DND-41 (cell line): ENCODE data around the gene BMERB1.
"Not testable (repeated sequence)": the region's sequence is repeated elsewhere in the genome, so short reads cannot be mapped to it uniquely, and the experiment has no call there.

Experiments
- ATAC-seq: fragments of 200-7000 bp; cut with Tn5 transposase; 3 replicates; pipeline ENCODE4 v1.9.1; 2021; ENCODE audit warnings: low read depth; ENCODE audit not compliant: insufficient read depth
- DNase-seq: peaks from one replicate; pipeline ENCODE4 v3.0.0-alpha.2; 2020
- H2AFZ ChIP-seq: 2 replicates; pipeline ENCODE4 v1.6.0; 2012; ENCODE audit warnings: low read depth, low read length
- H3K27ac ChIP-seq: 2 replicates; pipeline ENCODE4 v1.5.1; 2012; ENCODE audit warnings: low read length, inconsistent platforms
- H3K27me3 ChIP-seq: fragments of 200-600 bp; sonication (generic); 2 replicates; pipeline ENCODE4 v1.6.0; 2012; ENCODE audit warnings: low read length, mild to moderate bottlenecking, inconsistent platforms; ENCODE audit not compliant: insufficient read depth, poor library complexity
- H3K36me3 ChIP-seq: 2 replicates; pipeline ENCODE4 v1.5.1; 2012; ENCODE audit warnings: low read length, inconsistent platforms; ENCODE audit not compliant: insufficient read depth
- H3K4me1 ChIP-seq: 2 replicates; pipeline ENCODE4 v1.5.1; 2012; ENCODE audit warnings: mild to moderate bottlenecking, low read length; ENCODE audit not compliant: insufficient read depth
- H3K4me2 ChIP-seq: 2 replicates; pipeline ENCODE4 v1.6.0; 2012; ENCODE audit warnings: mild to moderate bottlenecking, moderate library complexity, low read length, inconsistent platforms; ENCODE audit not compliant: insufficient read depth
- H3K4me3 ChIP-seq, 2 experiments: fragments of 200-600 bp in 1 of 2; shearing (Covaris generic) in 1 of 2; 2 replicates each; pipeline ENCODE4 v1.5.1; 2012 to 2016; ENCODE audit warnings: inconsistent platforms in 2 of 2, low read length in 2 of 2, mild to moderate bottlenecking in 2 of 2, low read depth in 1 of 2, moderate library complexity in 1 of 2
- H3K79me2 ChIP-seq: 2 replicates; pipeline ENCODE4 v1.6.0; 2012; ENCODE audit warnings: low read length, inconsistent platforms; ENCODE audit not compliant: insufficient read depth
- H3K9ac ChIP-seq: 2 replicates; pipeline ENCODE4 v1.6.0; 2012; ENCODE audit warnings: low read depth, mild to moderate bottlenecking, inconsistent platforms, low read length, moderate library complexity
- H3K9me3 ChIP-seq: 2 replicates; pipeline ENCODE4 v1.5.1; 2012; ENCODE audit warnings: low read length, moderate library complexity, mild to moderate bottlenecking, inconsistent platforms; ENCODE audit not compliant: insufficient read depth, severe bottlenecking
- H4K20me1 ChIP-seq: 2 replicates; pipeline ENCODE4 v1.6.0; 2012; ENCODE audit warnings: low read length; ENCODE audit not compliant: insufficient read depth
- CTCF ChIP-seq: IDR thresholded peaks from 2 replicates; pipeline ENCODE4 v1.5.1; 2012; ENCODE audit warnings: borderline replicate concordance, low read length, moderate library complexity, mild to moderate bottlenecking; ENCODE audit not compliant: poor library complexity, severe bottlenecking; ENCODE audit errors: extremely low read depth
- EZH2 ChIP-seq: IDR thresholded peaks from 3 replicates; pipeline ENCODE4 v1.6.1; 2012; ENCODE audit warnings: borderline replicate concordance, low read depth, mild to moderate bottlenecking, moderate library complexity, low read length, inconsistent platforms; ENCODE audit not compliant: severe bottlenecking

The BMERB1 gene

GRCh38 chr16:15606518-15607220, 172.3 kb downstream of the BMERB1 start:
- Histone ChIP-seq H3K4me1 (no peaks in the 10 kb centered on the region), H3K4me2 (no peak overlapping the region), H3K36me3 (peaks cover 94% of the 10 kb centered on the region), H3K27me3 (no peaks in the 10 kb centered on the region), H3K4me3 (no peak overlapping the region), H3K27ac (no peak overlapping the region), H2AFZ (no peak overlapping the region), H3K9me3 (no peaks in the 10 kb centered on the region), H3K79me2 (no peaks in the 10 kb centered on the region), H3K9ac (no peak overlapping the region), H4K20me1 (peaks cover 4% of the 10 kb centered on the region; the same call in 1 of the 2 replicates)
- DNase-seq (no peak), ATAC-seq (no peak)
- no peak for TF ChIP-seq CTCF
- TF ChIP-seq EZH2: no peak

GRCh38 chr16:15607221-15607699, 172.9 kb downstream of the BMERB1 start:
- not testable (repeated sequence) for H3K4me2 ChIP-seq, DNase-seq, H3K9ac ChIP-seq, H3K4me3 ChIP-seq, H3K79me2 ChIP-seq, H3K4me1 ChIP-seq, H4K20me1 ChIP-seq, ATAC-seq, H3K27ac ChIP-seq, H3K27me3 ChIP-seq, H3K9me3 ChIP-seq, H2AFZ ChIP-seq
- H3K36me3 ChIP-seq: peaks cover 94% of the 10 kb centered on the region

GRCh38 chr16:15607700-15608396, 173.5 kb downstream of the BMERB1 start:
- H4K20me1 ChIP-seq: peaks cover 4% of the 10 kb centered on the region; the same call in 1 of the 2 replicates
- H3K4me3 ChIP-seq: no peak overlapping the region
- no peaks in the 10 kb centered on the region for H3K79me2 ChIP-seq
- H3K4me1 ChIP-seq: no peaks in the 10 kb centered on the region
- no peak overlapping the region for H3K27ac ChIP-seq
- no peaks in the 10 kb centered on the region for H3K27me3 ChIP-seq
- no peak overlapping the region for H3K9ac ChIP-seq
- H3K9me3 ChIP-seq: no peaks in the 10 kb centered on the region
- H2AFZ ChIP-seq: no peak overlapping the region
- no peak for DNase-seq
- no peak for ATAC-seq
- TF ChIP-seq EZH2 (no peak), CTCF (no peak)
- H3K36me3 ChIP-seq: peaks cover 94% of the 10 kb centered on the region
- no peak overlapping the region for H3K4me2 ChIP-seq

GRCh38 chr16:15608398-15609285, 174.3 kb downstream of the BMERB1 start:
- Histone ChIP-seq H3K4me3 (no peak overlapping the region), H3K36me3 (peaks cover 92% of the 10 kb centered on the region), H3K4me2 (no peak overlapping the region), H2AFZ (no peak overlapping the region), H4K20me1 (peaks cover 4% of the 10 kb centered on the region; the same call in 1 of the 2 replicates), H3K9ac (no peak overlapping the region), H3K27me3 (no peaks in the 10 kb centered on the region), H3K27ac (no peak overlapping the region), H3K79me2 (no peaks in the 10 kb centered on the region), H3K4me1 (no peaks in the 10 kb centered on the region), H3K9me3 (no peaks in the 10 kb centered on the region)
- DNase-seq (no peak), ATAC-seq (no peak)
- TF ChIP-seq CTCF (no peak), EZH2 (no peak)
